GM21423 (cell line): ENCODE results near the gene THSD4.

ENCODE experiments used
- ATAC-seq: cut with Tn5 transposase; IDR thresholded peaks from one replicate; pipeline ENCODE4 v1.9.1; 2021; ENCODE audit warnings: mild to moderate bottlenecking, moderate library complexity; ENCODE audit not compliant: unreplicated experiment

Gene THSD4

GRCh38 chr15:71808311-71809020, 693.2 kb downstream of the THSD4 start:
- ATAC-seq, result no peak

- no peak for ATAC-seq
Measured at GRCh38 chr15:71809346-71809745, 694.1 kb downstream of the THSD4 start.

GRCh38 chr15:71810256-71811035, 695.2 kb downstream of the THSD4 start, which contains the start of gene NR2E3:
TSS of gene NR2E3 (plus strand) at chr15:71810554. CDS start at chr15:71810744, 190 bp downstream.
- ATAC-seq, result no peak

GRCh38 chr15:71811036-71811736, 695.9 kb downstream of the THSD4 start:
- no peak for ATAC-seq

- no peak for ATAC-seq
Measured at GRCh38 chr15:71811752-71812735, 696.8 kb downstream of the THSD4 start.

- ATAC-seq, result no peak
Measured at GRCh38 chr15:71812966-71813722, 697.9 kb downstream of the THSD4 start.

- ATAC-seq, result no peak
Measured at GRCh38 chr15:71813723-71814470, 698.6 kb downstream of the THSD4 start.

GRCh38 chr15:71815301-71815700, 700.0 kb downstream of the THSD4 start:
- no peak for ATAC-seq

GRCh38 chr15:71817351-71817750, 702.1 kb downstream of the THSD4 start:
- ATAC-seq, result no peak

- no peak for ATAC-seq
Measured at GRCh38 chr15:71820127-71820526, 704.9 kb downstream of the THSD4 start.

- ATAC-seq, result no peak
Measured at GRCh38 chr15:71821547-71822129, 706.4 kb downstream of the THSD4 start.

GRCh38 chr15:71822890-71823630, 707.8 kb downstream of the THSD4 start:
- no peak for ATAC-seq

- no peak for ATAC-seq
Measured at GRCh38 chr15:71823801-71824200, 708.5 kb downstream of the THSD4 start.

- ATAC-seq, result no peak
Measured at GRCh38 chr15:71825021-71825730, 709.9 kb downstream of the THSD4 start.

- ATAC-seq, result no peak
Measured at GRCh38 chr15:71826196-71826595, 710.9 kb downstream of the THSD4 start.

GRCh38 chr15:71830981-71831380, 715.7 kb downstream of the THSD4 start:
- no peak for ATAC-seq
